Fibroblast of skin of right biceps (primary cell): Measurements from ENCODE around the gene CCDC27.

ENCODE experiments used
- DNase-seq: peaks from one replicate; pipeline ENCODE4 v3.0.0-alpha.2; 2013

The CCDC27 gene

GRCh38 chr1:3777647-3778589, 25.7 kb downstream of the CCDC27 start:
- DNase-seq, result no peak

GRCh38 chr1:3778590-3779264, 26.5 kb downstream of the CCDC27 start:
- DNase-seq, result no peak

- no peak for DNase-seq
These were observed 27.1 kb downstream of the CCDC27 start for GRCh38 chr1:3779265-3779911.

- DNase-seq, result no peak
These were observed 27.7 kb downstream of the CCDC27 start for GRCh38 chr1:3779912-3780416.

GRCh38 chr1:3780901-3781300, 28.7 kb downstream of the CCDC27 start:
- DNase-seq, result no peak

- no peak for DNase-seq
These were observed 31.6 kb downstream of the CCDC27 start for GRCh38 chr1:3783651-3784474.

GRCh38 chr1:3785045-3785444, 32.8 kb downstream of the CCDC27 start:
- DNase-seq, result no peak

GRCh38 chr1:3785456-3786157, 33.4 kb downstream of the CCDC27 start:
- no peak for DNase-seq

- no peak for DNase-seq
These were observed 34.5 kb downstream of the CCDC27 start for GRCh38 chr1:3786468-3787348.

- no peak for DNase-seq
These were observed 35.1 kb downstream of the CCDC27 start for GRCh38 chr1:3787349-3787715.

GRCh38 chr1:3787745-3788605, 35.7 kb downstream of the CCDC27 start:
- no peak for DNase-seq

GRCh38 chr1:3788756-3789420, 36.6 kb downstream of the CCDC27 start:
- DNase-seq, result no peak

- DNase-seq, result no peak
These were observed 37.4 kb downstream of the CCDC27 start for GRCh38 chr1:3789421-3790300.

- DNase-seq, result no peak
These were observed 38.3 kb downstream of the CCDC27 start for GRCh38 chr1:3790500-3790923.

GRCh38 chr1:3790952-3791351, 38.7 kb downstream of the CCDC27 start:
- DNase-seq, result no peak

GRCh38 chr1:3795453-3796214, 43.4 kb downstream of the CCDC27 start:
- no peak for DNase-seq
